NCI-H1694 treated with DMSO at 0.1 percent for 48 hours (cell line): ENCODE measurements around the gene ITGBL1.

Source experiments
- DNase-seq: peaks from one replicate; lab custom pipeline; 2025; lab: John Stamatoyannopoulos, UW

Gene ITGBL1

DNA sequence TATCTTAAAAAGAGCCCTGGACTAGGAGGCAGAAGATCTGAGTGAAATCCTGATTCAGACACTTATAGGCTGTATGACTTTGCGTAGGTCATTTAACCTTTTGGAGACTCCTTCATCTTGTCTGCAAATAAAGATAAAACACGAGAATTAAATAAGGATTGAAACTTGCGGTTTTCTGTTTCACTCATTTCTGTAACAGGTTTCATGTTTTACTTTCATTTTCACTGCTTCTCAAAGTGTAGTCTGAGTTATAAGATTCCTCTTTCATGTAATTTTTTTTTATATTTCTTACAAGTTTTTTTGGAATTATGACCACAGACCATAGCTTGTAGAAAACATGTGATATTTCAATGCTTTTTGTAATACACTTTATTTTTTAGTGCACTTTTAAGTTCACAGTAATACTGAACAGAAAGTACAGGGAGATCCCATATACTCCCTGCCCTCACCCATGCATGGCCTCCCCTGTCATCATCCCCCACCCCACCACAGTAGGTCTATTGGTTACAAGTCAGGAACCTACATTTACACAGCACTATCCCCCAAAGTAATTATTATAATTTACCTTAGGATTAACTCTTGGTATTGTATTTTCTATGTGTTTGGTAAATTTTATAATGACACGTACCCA is 174.6 kb downstream of the ITGBL1 start:
- DNase-seq = no peak

DNA sequence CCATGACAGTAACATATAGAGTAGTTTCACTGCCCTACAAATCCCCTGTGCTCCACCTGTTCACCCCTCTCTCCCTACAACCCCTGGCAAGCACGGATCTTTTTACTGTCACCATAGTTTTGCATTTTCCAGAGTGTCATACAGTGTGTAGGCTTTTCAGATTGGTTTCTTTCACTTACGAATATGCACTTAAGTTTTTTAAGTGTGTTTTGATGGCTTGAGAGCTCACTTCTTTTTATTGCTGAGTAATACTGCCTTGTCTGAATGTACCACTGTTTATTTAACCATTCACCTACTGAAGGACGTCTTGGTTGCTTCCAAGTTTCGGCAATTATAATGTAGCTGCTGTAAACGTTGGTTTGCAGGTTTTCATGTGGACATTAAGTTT is 175.1 kb downstream of the ITGBL1 start:
- DNase-seq = no peak

DNA sequence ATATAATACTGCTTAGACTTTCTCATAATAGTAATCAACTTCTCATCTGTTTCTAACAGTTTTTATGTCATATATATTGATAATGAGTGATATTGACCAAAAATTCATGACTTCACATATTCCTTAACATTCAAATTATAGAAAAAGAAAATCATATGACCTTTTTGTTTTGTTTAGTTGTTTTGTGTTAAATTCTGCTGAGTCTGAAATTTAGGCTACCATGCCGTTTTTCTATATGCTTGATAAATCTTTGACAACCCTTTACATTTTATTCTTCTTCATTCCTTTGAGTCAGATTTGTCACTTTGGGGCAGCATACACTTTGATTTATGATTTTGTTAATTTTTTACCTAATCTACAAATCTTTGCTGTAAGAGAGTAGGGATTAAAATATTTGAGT is 176.4 kb downstream of the ITGBL1 start:
- DNase-seq = no peak

DNA sequence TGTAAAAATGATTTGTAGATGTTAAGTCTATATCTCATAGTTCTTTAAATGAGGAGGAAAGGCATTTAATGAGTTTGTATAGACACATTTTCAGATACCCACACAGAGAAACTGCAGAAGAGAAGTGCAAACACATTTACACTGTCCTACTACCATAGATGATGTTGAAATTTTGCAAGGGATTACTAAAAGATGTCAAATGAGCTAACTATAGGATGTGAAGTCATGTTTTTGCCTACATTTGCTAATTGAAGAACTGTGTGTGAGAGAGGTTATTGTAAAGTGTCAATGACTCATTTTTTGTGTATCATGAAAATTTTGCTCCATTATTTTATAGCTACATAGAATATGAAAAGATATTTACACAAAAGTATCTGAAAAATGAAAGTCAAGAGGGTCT is 178.9 kb downstream of the ITGBL1 start:
- no peak for DNase-seq

DNA sequence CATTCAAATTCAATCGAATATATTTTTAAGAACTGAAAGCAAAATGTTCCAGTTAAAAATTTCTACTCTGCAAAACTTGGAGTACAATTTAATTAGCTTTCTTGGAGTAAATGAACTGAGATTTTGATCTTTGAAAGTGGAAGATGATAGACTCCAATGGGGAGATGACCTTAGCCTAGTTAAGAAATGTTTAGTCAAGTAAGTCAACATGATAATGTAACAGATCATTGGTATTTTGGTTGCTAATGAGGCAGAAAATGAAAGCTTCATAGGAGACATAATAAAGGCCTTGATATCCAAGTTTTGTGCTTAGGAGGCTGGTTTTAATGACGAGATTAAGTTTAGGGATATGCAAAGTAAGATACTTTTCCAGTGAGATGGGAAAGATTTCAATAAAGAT is 181.7 kb downstream of the ITGBL1 start:
- no peak for DNase-seq

DNA sequence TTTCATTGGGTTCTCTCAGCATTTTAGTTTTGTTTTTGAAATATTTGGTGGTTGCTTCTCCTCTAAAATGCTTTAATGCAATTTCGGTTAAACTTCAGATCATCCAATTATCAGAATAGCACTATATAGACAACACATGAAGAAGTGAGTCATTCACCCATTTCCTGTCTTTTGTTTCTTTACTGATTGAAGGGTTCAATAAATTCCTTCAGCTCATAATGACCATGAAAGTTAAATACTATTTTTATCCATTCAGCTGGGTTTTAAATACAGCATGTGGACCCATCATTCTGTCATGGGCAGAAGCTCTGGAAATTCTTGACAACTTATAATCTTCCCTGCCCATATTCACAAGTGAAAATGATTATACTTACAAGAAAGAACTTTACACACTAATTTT is 187.2 kb downstream of the ITGBL1 start:
- no peak for DNase-seq

DNA sequence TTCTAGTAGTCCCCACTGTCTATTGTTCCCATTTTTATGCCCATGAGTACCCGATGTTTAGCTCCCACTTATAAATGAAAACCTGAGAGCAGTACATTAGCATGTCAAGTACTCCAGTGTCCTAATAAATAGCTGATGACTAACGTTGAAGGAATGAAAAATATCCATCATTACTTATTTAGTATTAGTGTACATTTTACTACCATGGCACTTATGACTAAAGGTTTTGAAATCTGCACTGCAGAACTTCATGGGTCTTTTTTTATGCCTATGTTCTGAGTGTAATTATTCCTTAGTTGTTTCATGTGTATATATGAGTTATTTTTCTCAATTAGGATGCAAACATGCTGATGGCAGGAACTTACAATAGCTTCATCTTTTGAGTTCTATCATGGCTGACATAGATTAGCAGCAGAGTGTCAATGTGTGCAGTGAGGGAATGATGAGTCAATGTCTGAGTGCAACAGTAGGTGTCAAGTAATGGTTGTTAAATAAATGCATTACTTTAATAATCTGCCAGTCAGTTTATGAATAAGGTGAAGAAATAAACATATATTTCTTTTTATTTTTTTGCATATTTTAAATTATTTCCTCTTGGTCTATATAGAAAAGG is 188.4 kb downstream of the ITGBL1 start:
- no peak for DNase-seq

DNA sequence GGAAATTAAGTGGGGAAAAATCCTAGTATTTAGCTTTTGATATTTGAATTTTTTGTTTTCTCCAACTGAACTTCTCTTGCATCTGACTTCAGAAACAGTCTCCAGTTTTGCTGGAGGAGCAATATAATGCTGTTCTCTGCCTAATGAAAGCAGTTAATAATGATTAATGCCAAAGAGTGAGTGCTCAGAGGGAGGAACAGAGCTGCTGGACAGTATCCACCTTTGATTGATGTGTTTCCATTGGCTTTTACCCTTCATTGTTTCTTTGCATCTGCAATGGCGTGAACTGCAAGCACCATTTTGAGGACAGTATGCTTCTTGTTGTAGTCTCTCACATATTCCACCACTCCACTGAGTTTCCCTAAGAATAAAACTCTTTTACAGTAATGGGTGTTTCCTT is 193.4 kb downstream of the ITGBL1 start:
- DNase-seq = no peak

DNA sequence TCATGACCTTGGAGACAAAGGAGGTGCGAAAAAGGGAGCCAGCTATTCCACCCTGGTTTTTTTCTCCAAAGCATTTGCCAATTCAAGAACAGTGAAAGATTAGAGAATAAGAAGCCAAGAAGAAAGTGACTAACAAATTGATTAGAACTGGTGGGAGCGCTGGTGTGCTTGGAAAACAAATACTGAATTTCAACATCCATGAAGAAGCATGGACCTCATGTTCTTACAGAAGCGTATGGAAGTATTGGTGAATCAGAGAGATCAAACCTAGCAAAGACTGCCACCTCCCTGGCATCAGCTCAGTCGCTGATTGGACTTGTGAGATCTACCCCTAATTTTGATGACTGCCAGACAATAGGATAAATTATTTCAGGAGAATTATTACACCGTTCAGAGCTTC is 195.3 kb downstream of the ITGBL1 start:
- DNase-seq = no peak

DNA sequence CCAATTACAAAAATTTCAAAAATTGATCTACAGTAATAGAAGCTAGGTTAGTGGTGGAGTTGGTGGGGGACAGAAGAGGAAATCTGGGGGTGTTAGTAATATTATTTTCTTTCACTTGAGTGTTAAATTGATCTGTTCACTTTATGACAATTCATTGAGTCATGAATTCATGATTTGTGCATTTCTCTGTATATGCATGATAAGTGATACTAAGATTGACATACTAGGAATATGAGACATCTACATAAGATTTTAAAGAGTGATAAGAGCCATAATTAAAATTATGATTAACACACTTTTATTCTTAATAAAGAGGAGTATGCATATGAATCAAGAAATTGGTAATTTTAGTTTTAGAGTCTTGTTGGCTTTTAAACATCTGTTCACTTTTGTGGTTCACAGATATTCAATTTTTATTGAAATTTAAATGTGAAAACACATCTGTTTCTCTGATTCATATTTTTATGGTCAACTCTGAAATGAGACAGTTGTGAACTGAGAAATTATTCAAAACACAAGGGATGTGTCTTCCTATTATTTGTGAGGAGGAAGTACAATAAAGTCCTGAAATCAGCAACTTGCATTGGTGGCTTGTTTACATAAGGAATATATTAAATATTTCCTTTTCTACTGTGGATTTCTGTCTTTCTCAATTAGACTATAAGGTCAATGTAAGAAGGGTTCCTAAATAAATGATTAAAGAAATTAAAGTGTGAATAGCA is 196.5 kb downstream of the ITGBL1 start:
- no peak for DNase-seq

DNA sequence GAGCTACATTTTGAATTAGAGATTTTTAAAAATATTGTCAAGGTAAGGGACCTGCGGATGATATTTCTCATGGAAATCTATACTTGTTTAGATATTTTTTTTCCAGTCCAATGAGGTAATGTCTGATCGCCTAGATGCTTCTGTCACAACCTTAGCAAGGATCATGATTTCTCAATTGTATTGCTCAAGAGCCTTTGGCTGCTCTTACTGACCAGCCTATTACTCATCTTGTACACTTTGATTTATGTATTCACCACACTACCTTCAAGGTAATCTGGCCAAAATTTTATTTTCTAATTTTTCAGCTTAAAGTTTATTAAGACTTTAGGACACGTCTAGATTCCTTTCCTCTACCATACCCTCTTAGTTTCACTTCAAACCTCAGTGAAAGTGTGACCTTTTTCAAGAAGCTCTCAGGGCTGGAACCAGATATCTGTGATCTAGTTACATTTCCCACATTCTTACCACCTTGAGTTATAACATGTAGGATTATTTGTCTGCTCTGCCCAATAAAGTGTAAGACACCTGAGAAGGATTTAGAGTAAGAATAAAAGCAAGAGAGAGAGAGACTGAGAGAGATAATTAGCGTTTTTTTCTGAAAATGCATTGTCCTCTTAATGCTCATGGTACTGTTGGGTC is 197.1 kb downstream of the ITGBL1 start:
- DNase-seq = no peak

DNA sequence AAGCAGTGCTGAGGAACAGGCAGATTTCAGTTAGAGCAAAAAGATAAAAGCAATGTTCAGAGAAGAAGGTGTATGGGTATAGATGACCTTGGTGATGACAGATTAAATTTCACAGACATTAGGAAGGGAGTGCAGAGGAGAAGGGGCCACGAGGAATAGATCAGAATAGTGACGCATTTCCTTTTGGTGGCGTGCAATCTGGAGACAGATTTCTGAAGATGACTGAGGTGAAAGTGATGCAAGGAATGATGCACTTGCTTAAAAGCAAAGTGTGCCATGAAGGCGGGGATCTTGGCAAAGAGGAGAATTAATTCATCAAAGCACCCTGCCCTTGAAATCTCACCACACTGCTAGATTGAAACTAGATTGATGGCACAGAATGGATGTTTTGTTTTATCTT is 202.4 kb downstream of the ITGBL1 start:
- no peak for DNase-seq

DNA sequence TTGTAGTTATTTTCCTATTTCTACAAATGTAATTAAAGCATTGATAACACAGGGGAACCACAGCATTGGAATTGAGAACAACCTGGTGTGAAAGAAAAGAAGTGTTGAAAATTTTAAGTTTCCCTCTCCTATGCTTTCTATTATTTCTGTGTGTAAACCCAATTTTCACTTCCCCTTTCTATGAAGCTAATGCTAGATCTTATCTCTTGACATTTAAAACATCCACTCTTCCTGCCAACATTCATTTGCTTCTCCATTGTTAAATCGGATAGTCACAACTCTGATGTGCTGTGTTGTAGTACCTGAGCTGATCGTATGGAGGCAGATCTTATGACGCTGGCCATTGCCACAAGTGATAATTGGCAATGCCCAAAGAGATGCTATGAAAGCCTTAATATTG is 203.0 kb downstream of the ITGBL1 start:
- no peak for DNase-seq

DNA sequence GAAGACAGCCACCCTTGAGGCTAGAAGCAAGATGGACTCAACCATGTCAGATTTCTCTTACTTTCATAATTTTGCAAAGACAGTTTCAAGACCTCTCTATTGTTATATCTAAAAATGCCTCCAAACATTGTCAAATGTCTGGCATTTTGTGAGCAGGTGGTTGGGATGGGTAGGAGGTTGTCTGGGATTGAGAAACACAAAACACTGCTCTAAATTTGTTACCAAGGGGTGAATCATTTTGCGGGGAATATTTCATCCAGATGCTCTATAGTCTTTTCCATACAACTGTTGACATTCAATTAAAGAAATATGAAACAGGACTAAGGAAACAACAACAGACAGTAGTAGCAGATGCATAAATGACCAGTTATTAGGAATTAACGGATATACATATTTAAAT is 208.2 kb downstream of the ITGBL1 start:
- DNase-seq = no peak

DNA sequence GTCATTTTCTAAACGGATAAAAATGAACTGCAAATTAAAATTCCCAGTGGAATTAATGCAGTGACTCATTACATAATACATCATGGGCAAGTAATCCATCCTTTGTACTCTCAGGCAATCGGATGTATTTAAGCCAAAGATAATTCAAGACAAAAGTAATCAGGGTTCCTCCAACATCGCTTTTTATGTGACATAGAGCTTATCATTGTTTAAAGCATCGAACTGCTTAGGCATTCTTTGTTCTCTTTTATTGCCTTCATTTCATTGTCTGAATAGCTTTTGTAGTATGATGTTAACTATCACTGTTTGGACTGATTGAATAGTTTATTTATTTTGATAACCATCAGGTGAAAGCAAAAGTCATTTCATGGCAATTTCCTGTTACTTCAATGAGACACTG is 209.4 kb downstream of the ITGBL1 start:
- DNase-seq = no peak

DNA sequence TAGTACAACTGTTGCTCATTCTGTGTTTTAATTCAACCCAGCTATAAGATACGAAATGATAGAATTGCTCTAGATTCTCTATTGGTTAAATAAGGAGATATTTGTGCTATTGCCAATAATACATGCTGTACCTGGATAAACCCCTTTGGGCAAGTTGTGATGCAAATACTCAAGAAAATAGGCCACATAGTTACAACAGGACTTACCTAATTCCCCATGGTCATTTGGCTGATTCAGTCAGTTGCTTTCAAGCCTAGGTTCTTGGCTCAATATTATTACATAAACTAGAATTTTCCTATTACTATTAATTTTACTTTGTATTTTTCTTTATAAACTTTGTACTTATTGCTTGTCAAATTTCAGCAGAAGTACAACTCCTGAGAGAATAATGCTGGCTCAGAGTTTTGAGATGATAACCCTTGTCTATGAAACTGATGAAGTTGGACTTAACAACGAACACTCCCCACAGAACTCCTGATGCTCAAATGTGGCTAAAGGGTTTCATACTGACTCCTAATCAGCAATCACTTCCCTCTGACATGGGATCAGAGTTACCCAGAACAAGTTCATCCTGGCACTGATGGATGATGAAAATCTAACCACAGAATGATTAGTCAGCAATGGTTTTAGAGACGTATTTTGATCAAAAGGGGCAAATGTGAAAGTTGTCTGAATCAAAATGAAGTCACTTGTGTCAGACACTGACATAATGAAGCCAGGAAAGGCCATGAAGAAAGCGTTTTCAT is 221.1 kb downstream of the ITGBL1 start:
- DNase-seq = no peak

DNA sequence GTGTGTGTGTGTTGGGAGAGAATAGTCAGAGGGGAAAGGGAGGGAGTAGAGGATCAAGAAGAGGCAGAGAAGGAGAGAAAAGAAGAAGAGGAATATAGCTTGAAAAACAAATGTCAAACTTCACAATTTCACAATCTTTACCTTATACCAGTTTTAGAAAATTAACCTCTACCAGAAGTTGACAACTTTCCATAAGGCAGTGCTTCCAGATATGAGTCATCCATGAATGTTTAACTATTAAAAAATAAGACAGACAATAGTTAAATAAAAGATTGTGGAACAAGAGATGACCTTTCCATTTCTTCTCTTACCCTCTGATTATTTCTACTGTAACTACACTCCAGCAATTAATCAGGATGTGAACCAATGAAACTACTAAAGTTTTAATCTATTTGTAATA is 229.4 kb downstream of the ITGBL1 start:
- DNase-seq = no peak

DNA sequence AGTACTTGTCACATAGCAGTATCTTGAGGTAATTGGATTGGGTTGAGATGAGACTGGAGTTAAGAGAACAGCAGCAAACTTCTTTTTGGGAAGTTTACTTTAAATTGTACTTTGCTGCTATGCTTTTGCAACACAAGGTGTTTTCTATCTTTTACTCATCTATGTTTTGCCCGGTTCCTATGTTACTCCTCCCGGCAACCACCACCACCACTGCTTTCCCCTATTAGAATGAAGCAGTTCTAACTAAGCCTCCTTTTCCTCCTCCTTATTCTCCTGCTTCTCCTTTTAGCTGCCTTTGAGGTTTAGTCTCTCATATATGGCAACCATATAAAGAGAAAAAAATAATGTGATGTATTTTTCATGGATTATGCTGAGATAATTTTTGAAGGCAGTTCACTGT is 233.5 kb downstream of the ITGBL1 start:
- DNase-seq = no peak

DNA sequence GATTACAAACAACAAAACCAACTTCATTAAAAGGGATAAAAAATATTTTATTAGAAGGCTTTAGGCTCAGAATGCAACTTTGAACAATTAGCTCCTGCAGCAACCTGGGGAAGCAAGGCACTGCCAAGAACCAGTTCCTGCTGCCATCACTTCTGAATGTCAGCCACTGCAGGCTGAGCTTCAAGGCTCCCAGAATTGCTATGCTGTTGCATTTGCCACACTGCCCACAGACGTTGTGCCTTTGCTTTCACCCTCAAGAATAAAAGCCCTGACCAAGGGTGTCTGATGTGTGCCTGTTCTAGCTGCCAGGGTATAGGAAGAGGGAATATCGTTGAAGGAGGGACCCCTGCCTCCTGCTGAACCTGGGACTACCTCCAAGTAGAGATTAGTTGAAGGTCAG is 238.4 kb downstream of the ITGBL1 start:
- no peak for DNase-seq

DNA sequence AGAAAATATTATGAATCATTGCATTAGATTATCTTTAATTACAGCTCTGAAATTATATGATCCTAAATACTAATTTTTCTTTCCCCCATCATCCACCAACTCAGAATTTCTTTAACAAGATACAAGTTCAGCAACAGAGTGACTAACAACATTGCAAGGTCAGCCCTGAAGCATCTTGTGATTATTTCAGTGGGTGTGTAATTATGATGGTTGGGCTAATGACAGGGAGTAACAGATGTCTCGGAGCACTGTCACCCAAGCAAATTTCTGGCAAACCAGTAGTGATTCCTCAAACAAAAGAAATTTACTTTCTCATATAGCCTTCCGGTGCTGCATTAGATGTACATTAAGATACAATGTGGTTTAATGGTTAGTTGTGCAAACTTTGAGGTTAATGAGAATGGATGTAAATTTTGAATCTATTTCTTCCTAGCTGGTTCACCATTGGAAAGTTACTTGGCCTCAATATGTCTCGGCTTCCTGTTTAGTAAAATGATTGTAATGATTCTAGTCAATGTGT is 238.9 kb downstream of the ITGBL1 start:
- DNase-seq = no peak

DNA sequence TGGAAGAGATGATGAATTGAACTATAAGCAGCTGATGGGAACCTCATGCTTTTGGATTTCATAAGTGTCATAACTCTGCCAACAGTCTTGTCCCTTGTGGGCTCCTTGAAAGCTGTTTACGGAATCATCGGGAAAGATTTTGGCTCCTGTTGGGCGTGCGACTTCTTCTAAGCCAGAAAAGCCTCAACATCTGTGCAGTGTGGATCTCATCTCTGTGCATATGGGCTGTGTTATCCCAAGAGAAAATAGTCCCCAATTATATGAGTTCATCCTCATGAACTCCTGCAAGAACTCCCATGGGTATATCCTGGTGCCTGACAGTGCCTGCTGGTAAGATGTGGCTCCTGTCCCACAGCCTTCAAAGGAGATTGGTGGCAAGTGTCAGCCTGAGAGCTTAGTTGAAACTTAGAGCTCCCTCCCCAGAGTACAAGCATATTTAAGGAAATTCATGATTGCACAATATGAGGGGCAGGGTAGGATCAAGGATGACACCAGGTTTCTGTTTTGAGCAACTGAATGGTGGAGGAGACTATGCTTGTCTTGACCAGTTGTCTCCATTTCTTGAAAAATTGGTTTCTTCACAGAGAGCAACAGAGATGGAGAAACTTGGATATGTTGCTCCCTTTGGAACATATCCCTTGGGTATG is 243.5 kb downstream of the ITGBL1 start:
- DNase-seq = no peak

DNA sequence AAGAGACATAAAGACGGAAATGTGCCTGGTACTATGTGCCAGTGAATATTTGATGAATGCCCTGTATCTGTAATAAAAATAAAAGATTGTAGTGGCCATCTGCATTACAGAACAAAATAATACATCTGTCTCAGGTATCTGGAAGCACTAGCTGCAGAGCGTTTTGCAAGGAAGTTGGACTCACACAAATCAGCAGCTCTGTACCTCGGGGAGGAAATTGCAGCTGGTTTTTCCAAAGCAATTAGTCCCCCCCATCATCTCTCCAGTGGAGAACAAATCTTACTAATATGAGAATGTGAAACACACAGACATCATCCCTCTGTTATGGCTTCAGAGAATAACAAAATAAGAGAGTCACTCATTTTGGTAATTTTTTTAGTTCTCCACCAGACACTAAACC is 245.3 kb downstream of the ITGBL1 start:
- DNase-seq = no peak
